ENCODE measurements around the gene CD164L2.

Gene CD164L2

DNA sequence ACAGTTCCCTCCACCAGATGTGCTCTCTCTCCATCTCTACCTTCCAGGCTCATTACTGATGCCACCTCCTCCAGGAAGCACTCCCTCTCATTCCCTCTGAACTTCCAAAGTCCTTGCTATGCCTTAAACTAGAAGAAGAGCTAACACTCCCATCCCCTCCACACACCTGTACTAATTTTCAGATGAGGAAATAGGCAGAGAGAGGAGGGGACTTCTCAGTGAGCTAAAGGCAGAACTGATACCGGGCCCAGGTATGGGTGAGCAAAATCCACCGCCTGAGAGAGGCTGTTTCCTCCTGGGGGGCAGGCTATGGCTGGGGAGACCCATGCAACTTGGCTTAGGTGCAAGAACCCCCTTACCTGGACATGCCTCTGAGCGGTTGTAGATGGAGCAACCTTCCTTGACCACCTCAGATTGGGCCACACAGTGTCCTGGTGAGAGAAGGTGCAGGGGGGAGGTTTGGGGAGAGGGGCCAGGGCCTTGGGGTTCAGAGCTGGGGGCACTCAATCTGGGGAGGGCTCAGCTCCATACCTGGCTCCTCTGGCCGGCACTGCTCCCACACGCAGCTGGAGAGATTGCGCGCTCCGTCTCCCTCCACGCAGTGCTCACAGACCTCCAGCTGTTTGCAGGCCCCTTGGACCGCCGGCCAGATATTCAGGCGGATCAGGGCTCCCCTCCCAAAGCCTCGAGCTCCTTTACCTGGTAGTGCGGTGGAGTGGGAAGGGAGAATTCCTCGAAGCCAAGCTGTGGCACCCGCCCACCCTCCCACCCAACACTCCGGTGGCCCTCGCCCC is 967 bp downstream of the CD164L2 start:
- no peak for DNase-seq

GRCh38 chr1:27380766-27381733 is 2.1 kb downstream of the CD164L2 start:
- DNase-seq = no peak

DNA sequence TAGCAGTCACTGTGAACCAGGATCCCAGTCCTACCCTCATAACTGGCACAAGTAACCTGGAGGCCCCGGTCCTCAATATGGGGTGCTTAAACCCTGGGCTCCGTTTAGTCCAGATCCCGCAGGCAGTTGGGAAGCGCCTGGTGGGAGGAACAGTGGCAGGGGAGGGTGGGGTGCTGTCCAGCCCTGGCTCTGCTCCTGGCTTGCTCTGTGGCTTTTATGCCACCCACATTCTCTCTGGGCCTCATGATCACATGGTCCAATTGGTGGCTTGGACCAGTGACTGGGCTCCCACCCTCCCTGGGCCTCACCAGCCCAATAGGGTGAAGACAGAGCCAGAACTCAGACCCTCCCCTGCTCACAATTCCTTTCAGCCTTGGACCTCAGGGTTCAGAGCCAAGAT is 2.9 kb downstream of the CD164L2 start:
- DNase-seq = no peak

- DNase-seq = no peak
Measured at GRCh38 chr1:27379564-27380122, 3.5 kb downstream of the CD164L2 start.

GRCh38 chr1:27377760-27378495 is 5.2 kb downstream of the CD164L2 start:
- DNase-seq = no peak

DNA sequence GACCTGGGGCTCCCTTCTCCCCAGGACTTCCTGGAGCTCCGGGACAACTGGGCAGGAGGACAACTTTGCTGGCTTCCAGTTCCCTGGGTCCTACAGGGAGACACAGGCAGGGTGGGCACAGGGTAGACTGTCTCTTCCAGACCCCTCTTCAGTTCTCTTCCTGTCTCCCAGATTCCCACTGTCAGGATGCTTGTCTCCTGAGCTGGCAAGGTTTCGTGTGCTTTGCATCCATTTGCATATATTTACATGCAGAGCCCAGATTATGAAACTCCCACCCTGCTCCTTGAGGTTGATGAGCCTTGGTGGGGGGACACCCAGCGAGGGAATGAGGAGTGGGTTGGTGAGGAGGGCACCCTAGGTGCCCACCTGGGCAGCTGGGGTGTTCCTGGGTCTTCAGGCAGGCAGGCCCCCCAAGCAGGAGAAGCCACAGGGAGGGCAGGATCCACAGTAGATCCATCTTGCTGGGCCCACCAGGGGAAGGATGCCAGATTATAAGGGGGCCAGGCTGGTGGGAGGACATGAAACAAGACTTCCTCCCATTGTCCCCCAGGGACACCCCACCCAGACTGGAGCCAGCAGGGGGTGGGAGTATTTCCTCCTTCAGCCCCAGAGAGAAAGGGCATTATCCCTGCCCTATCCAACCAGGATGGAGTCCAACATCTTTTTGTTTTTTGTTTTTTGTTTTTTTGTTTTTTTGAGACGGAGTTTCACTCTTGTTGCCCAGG is 8.6 kb downstream of the CD164L2 start, which contains the start of gene FCN3:
Gene FCN3 (minus strand): TSS at position 463 of the 725 bp plus-strand sequence. CDS start 6 bp downstream, at position 457.
- no peak for DNase-seq

DNA sequence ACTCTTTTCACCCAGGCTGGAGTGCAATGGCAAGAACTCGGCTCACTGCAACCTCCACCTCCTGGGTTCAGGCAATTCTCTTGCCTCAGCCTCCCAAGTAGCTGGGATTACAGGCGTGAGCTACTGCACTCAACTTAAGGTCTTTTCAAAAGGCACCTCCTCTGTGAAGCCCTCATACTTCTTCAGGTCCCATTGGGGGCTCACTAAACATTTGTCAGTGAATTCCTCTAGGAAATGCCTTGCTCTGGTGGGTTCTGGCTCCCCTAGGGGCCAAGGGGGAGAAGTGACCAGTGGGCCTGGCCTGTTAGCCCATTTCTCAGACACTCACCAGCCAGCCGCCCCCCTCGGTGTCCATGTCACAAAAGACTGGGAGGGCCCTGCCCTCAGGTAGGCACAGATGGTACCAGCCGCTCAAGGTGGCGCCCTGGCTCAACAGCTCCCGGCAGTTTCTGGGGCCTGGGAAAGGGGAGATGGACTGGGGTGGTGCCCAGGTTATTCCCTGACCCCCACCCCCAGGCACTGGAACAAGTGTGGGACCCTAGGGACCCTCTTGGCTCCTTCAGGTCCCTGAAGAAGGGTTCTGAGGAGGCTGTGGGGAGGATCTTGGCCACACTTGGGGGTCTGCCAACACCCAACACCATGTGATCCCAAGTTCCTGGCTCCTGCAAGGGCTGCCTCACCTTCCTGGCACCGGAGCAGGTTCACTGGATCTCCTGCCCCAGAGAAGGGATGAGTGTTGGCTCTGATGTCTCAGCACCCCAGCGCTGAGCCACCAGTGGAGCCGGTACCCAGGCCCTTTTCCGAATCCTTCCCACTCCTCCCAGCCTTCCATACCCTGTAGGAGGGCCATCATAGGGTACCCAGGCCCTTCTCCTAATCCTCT is 10.1 kb downstream of the CD164L2 start:
- no peak for DNase-seq

GRCh38 chr1:27372022-27372807 is 10.9 kb downstream of the CD164L2 start:
- DNase-seq = no peak

DNA sequence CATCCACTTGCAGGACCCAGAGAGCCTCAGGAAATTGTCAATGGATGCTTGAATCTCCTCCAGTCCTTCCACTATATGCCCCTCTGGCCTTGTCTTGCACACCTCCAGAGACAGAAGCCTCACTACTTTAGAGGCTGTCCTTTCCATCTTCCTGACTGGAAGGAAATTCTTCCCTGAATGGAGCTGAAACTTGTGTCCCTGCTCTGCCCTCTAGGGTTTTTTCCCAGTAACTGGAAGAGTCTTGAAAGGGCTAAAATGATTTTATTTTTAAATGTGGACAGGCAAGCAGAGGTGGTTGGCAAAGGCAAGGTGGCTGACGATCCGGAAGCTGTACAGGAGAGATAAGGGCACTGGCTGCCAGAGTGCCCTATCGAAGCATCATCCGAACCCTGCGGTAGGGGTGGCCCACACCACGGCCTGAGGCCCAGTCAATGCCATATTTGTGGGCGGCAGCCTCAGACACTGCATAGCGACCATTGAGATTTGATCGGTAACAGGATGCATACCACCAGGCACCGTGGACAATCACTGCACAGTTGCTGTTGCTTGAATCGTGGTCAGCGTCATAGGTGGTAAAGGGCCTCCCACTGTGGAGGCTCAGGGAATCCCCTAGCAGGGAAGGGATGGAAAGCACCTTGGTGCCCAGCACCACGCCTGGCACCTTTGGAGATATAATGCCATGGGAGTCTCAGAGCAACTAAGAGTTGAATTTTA is 14.1 kb downstream of the CD164L2 start:
- no peak for DNase-seq

DNA sequence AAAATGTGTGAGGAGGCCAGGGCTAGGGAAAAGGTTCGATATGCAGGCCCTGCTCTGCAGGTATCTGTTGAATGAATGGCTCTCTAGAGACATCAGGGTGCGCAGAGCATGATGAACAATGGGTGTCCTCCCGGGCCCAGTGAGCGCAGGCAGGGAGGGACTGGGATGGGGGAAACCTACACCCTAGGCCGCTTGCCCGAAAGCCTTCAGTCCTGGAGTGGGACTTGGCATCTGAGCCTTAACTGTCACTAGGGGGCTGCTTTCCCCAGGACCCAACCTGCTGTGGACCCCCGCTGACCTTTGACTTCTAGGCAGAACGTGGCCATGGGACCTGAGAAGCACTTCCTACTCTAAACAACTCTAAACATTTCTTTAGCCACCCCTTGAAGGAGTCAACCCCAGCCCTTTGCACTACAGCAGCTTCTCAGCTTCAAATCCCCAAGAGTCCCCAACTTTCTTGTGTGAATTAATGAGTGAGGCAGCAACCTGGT is 15.9 kb downstream of the CD164L2 start:
- DNase-seq = peak; percentile 53

DNA sequence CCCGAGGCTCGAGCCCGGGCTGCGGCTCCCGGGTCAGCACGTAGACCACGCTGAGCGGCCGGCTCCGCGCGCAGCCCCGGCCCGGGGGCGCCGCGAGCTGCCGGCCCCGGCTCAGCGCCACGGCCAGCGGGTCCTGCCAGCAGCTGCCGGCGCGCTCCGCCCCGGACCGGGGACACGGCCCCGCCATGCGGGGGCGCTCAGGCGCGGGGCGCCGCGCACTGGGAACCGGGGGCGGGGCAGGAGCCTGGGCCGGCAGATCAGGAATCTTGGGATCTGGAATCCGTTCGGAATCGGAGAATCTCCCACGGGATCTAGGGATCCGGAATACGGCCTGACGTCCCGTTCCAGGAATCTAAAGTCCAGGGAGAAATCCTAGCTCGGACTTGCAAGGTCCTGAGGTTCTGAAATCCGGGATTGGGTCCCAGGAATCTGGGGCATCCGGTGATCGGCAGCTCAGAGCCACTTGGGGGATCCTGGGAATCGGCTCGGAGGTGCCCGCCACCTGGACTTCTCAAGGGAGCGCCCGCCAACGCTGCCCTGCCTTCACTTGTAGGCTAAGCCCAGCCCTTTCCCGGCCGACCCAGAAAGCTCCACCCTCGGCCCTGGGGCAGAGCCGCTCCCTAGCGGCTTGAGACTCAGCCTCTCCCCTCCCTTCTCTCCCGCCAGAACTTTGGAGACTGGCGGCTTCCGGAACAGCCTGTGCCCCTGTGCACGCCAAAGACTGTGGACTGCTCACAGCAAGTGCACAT is 16.5 kb downstream of the CD164L2 start, which contains the start of gene MAP3K6:
Gene MAP3K6 (minus strand): TSS at position 551 of the 749 bp plus-strand sequence. CDS start 364 bp downstream, at position 187.
- peak; percentile 70 for DNase-seq

GRCh38 chr1:27366113-27366410 is 17.1 kb downstream of the CD164L2 start:
- peak; percentile 55 for DNase-seq

DNA sequence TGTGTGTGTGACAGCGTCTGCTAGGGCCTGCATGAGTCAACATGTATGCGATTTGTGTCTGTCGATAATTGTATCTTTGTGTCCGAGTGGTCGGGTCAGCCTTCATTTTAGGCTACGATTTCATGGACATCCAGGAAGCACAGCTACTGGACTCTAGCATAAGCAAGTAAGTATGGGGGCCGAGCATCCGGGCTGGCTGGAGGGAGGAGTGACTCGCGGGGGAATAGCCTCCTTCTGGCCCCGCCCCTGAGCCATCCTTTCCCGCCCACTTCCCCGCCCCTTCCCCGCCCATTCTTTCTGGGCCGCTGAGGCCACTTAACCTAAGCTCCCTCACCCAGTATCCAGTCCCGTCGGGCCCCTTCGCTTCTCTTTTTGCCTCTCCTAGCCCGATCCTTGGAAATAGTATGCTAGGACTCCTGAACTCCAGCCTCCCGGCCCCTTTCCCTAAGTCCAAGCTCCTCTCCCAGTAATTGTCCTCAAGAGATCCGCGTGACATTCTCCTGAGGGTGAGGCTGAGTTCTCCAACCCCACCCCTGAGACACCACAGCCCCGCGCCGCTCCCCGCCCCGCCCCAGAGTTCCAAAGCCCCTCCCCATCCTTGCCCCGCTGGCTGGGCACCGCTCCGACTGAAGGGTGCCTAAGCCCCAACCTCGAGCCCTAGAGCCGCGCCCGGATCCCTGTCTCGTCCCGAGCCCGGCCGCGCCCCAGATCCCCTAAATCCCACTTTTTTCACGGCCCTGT is 17.6 kb downstream of the CD164L2 start:
- DNase-seq = peak; percentile 82

DNA sequence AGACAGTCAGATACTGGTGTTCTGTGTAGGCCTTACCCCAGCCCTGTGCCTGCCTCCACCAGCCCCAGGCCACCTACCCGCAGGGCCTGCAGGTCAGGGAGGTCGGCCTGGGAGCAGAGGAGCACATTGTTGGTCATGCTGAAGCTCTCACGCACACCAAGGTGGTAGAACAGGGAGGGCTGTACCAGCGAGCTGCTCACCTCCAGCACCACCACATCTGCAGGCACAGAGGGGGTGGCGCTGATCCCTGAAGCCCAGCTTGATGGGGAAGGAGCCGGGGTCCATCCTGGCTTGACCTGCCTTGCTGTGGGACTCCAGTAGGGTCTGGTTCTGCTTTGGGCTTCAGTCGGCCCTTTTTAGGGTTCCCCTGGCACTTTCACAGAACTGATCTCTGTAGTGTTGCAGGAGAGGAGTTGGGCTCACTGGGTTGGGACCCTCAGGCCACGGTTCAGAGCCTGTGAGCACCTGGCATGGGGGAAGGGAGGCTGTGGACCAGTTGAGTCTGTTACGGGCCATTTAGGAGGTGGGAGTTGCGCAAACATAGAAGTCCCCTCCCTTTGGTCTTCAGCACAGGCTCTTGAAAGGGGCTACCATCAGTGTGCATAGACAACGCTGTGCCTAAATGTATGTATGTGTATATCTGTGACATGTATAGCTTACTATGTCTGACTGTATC is 18.3 kb downstream of the CD164L2 start:
- DNase-seq = no peak

- DNase-seq = no peak
Measured at GRCh38 chr1:27363766-27364695, 19.1 kb downstream of the CD164L2 start.

DNA sequence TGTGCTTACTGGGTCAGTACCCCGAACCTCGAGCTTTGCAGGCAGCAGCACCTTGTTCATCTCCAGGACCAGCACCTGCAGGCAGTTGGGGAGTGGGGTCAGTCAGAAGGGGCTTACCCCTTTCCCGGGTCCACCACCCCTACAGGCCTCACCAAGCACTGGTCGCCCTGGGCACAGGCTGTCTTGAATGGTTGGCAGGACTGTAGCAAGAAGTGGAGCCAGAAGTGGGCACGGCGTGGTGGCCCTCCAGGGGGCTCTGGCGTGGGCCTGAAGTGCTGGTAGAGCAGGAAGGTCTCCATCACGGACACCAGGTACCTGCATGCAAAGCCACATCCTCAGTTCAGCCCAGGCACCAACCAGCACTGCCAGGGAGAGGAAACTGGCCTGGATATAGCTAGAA is 21.6 kb downstream of the CD164L2 start:
- no peak for DNase-seq

All from NCI-H1436 (cell line).